A673 (cell line): ENCODE results near the gene SLBP.

Source experiments
- EZH2 ChIP-seq: fragments of 200-600 bp; sonication (generic); IDR thresholded peaks from 2 replicates; pipeline ENCODE4 v1.6.1; 2017; ENCODE audit warnings: borderline replicate concordance, low read depth, mild to moderate bottlenecking, mixed read lengths, antibody characterized with exemption, low read length; ENCODE audit not compliant: poor library complexity, severe bottlenecking
- TF ChIP-seq, protein P1 (sequence below): fragments of 300-800, 200-600 bp; sonication (generic); conservative IDR thresholded peaks from 2 replicates; pipeline ENCODE4 v1.5.1; 2017; ENCODE audit warnings: low read depth, mild to moderate bottlenecking, antibody characterized with exemption, low read length, moderate library complexity, mixed read lengths

DNA sequence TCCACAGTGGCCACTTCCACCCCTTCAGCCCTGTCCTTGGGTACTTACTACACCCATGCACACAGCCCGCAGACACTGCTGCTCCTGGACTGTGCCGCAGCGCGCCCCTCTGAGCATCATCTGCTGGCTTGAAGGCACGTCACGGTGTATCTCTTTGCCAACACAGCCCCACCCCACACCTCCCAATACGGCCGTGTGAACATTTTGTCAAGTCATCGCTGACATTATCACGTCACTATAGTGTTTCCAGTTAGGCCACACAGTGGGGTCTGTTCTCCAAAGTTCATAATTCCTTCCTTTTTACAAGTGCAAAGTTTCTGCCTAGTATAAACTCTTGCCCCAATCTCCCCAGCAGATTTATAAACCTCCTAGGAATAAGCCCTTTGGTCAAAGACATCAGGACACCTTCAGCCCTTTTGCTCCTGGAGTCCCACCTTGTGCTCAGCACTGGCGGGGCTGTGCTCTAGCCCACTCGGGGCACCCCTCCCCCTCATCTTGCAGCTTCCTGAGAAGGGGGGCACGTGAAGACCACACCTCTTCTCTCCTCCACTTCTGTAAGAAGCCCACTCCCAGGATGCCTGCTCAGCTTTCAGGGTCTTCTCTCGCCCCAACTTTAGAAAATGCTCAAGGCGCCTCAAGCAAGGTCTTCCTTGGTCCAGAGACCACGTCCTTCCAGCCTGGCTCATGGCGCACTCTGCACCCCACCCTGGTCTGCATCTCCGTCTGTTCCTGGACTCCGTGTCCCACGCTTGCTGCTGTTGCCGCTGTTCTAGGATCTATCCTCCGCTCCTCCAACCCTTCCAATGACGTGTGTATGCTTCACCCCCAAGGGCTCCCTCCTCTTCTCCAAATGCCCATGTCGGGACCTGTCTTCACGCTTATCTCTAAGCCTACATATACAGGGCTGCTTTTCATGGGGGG lies 35.3 kb downstream of the SLBP start:
- TF ChIP-seq, protein P1, sequence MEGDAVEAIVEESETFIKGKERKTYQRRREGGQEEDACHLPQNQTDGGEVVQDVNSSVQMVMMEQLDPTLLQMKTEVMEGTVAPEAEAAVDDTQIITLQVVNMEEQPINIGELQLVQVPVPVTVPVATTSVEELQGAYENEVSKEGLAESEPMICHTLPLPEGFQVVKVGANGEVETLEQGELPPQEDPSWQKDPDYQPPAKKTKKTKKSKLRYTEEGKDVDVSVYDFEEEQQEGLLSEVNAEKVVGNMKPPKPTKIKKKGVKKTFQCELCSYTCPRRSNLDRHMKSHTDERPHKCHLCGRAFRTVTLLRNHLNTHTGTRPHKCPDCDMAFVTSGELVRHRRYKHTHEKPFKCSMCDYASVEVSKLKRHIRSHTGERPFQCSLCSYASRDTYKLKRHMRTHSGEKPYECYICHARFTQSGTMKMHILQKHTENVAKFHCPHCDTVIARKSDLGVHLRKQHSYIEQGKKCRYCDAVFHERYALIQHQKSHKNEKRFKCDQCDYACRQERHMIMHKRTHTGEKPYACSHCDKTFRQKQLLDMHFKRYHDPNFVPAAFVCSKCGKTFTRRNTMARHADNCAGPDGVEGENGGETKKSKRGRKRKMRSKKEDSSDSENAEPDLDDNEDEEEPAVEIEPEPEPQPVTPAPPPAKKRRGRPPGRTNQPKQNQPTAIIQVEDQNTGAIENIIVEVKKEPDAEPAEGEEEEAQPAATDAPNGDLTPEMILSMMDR, result no peak
- TF ChIP-seq EZH2, result no peak
